GM18909 (cell line): ENCODE measurements around the gene TLR9.

Experiments used
- ATAC-seq: cut with Tn5 transposase; IDR thresholded peaks from one replicate; pipeline ENCODE4 v1.9.1; 2021; ENCODE audit warnings: mild to moderate bottlenecking; ENCODE audit not compliant: unreplicated experiment, poor library complexity

The TLR9 gene

DNA sequence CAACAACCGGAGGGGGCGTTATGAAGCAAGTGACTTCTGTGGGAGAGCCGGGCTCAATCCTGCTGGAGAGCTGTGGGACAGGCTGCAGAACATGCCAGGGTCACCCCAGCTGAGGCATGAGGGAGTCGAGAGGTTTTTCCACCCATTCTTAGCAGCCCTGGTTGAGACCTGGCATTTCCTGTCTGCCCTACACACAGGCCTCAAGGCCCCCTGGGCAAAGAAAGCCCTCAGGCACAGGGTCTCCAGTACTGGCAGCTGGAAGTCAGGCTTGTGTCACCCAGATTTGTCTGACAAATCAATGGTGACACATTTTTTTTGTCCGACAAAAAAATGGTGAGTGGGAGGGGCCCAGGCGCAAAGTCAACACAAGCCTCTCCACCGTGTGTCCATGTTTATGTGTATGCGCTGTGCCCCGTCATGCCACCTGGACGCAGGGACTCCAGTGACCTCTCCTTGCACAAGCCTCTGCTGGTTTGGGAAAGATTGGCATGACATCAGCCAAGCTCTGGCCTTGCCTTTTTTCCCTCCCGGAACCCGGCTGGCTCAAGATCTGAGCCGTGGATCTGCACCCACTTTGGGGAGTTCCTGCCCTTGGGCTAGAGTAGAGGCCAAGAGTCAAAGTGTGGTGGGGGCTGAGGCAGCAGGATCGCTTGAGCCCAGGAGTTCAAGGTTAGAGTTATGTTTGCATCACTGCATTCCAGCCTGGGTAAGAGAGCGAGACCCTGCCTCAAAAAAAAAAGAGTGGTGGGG is 48.3 kb downstream of the TLR9 start:
- no peak for ATAC-seq

- ATAC-seq = no peak
These were observed 49.2 kb downstream of the TLR9 start for GRCh38 chr3:52176180-52176752.

- ATAC-seq = no peak
These were observed 49.8 kb downstream of the TLR9 start for GRCh38 chr3:52175416-52176179.

GRCh38 chr3:52174896-52175295 is 50.5 kb downstream of the TLR9 start:
- ATAC-seq = no peak

- ATAC-seq = no peak
These were observed 52.3 kb downstream of the TLR9 start for GRCh38 chr3:52173101-52173500.

GRCh38 chr3:52172262-52172757 is 53.1 kb downstream of the TLR9 start:
- no peak for ATAC-seq

DNA sequence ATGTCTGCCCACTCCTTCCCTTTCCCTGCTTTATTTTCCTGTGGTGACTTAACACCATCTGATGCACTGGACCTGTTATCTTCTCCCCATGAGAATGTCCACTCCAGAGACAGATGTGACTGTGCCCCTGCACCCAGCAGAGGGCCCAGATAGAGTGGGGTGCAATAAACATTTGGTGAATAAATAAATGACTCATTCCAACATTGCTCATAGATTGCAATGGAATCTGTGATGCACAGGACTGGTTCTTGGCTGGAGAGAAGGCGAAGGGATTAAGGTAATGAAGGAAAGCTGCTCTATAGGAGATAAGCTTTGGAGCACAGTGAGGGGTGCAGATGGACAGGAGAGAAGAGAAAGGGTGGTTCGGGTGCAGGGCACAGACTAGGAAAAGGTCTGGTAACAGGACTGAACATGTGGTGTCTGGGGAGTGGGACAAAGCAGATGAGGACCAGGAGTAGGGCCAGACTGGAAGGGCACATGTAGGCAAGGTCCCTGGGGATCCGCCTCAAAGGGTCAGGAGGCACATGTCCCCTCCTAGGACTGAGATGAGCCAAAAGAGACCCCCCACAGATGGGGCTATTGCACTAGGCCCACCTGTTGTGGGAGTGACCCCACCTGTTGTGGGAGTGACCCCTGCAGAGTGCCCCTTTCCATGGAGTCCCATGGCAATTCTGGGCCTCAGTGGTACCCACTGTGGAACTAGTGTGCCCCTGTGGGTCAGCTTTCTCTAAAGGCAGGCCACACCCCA is 53.8 kb downstream of the TLR9 start:
- no peak for ATAC-seq
